ENCODE results near the gene SCN4A. TPM values are rescaled to one million over a fixed set of nuclear protein-coding genes. Genes with fewer than 3 reads are reported as not detected.

SCN4A gene
- total RNA-seq, 2 experiments from 2014 or later, result 0.33 to 0.75 TPM

GRCh38 chr17:64001091-64001579, 28.4 kb upstream of the SCN4A start:
- peaks cover 6% of the 10 kb centered on the region for H3K36me3 Mint-ChIP-seq
- H3K9me3 Mint-ChIP-seq, result no peaks in the 10 kb centered on the region
- DNase-seq, result no peak
- H3K27ac Mint-ChIP-seq, result no peak overlapping the region
- ChIA-PET CTCF (interaction anchor here (0.8 kb wide), 1 partner anchor 24 kb away, joined by 3 read pairs; no protein-coding TSS in a partner anchor), POLR2A (no interaction called here)
- intact Hi-C loops (cut with micrococcal nuclease), result no loop called here
- peaks cover 23% of the 10 kb centered on the region for H3K4me1 Mint-ChIP-seq (ENCODE audit: low read depth)
- no peak overlapping the region for H3K4me3 Mint-ChIP-seq
- peaks cover 3% of the 10 kb centered on the region for H3K27me3 Mint-ChIP-seq

- no peak overlapping the region for H3K27ac Mint-ChIP-seq
- ChIA-PET POLR2A (interaction anchor here (0.8 to 1.7 kb wide), 3 partner anchors 25 to 131 kb away, joined by 3 read pairs; no protein-coding TSS in a partner anchor), CTCF (interaction anchor here (0.7 to 2.4 kb wide), 5 partner anchors 18 to 134 kb away, joined by 3 to 9 read pairs (median 4); no protein-coding TSS in a partner anchor)
- peaks cover 21% of the 10 kb centered on the region for H3K4me1 Mint-ChIP-seq (ENCODE audit: low read depth)
- no peak for DNase-seq
- peaks cover 3% of the 10 kb centered on the region for H3K27me3 Mint-ChIP-seq
- no peaks in the 10 kb centered on the region for H3K9me3 Mint-ChIP-seq
- H3K36me3 Mint-ChIP-seq, result peaks cover 5% of the 10 kb centered on the region
- intact Hi-C loops (cut with micrococcal nuclease), result no loop called here
- H3K4me3 Mint-ChIP-seq, result peak overlapping the region; percentile 88
Observed at GRCh38 chr17:63999680-64000531, 27.2 kb upstream of the SCN4A start.

- H3K27me3 Mint-ChIP-seq, result peaks cover 3% of the 10 kb centered on the region
- H3K4me1 Mint-ChIP-seq (ENCODE audit: low read depth), result peaks cover 23% of the 10 kb centered on the region
- intact Hi-C loops (cut with micrococcal nuclease), result loop anchor here (1.0 kb wide), 1 partner anchor 26 kb away; no protein-coding TSS in a partner anchor
- ChIA-PET CTCF (interaction anchor here (1.0 to 2.4 kb wide), 6 partner anchors 27 to 135 kb away, joined by 3 to 9 read pairs (median 4); no protein-coding TSS in a partner anchor), POLR2A (interaction anchor here (1.0 to 1.7 kb wide), 3 partner anchors 19 to 68 kb away, joined by 3 read pairs; no protein-coding TSS in a partner anchor)
- no peaks in the 10 kb centered on the region for H3K9me3 Mint-ChIP-seq
- no peak overlapping the region for H3K27ac Mint-ChIP-seq
- H3K36me3 Mint-ChIP-seq, result no peaks in the 10 kb centered on the region
- peak overlapping the region; percentile 88 for H3K4me3 Mint-ChIP-seq
- peak; percentile 56 for DNase-seq
Observed at GRCh38 chr17:63998721-63999679, 26.3 kb upstream of the SCN4A start.

DNA sequence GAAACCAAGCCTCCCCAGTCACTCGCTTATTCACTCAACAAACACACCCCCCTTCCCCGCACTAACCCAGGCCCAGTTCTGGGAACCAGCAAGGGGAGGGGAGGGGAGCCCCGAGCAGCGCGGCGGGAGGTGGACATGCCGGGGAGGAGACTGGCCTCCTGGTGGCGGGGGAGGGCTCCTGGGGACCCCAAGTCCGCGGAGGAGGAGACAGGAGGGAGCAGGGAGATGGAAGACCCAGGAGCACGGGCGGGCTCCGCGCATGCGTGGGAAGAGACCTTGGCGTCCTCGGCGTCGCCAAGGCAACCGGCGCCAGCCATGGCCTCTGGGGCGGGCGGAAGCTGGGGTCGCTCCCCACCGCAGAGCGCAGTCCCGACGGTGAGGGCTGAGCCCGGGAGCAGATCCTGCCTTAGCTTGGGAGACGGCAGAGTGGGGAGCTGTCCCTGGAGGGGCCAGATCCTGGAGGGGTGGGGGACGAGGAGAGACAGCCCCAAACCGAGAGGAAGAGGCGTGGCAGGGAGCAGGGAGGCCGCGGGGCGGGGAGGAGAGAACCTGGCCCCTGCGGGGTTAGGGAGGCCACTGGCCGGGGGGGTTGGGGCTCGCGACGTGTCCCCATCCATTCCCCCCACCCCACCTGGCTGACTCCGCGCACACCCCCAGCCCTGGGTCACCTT, 25.5 kb upstream of the SCN4A start, which contains the start of gene PRR29:
TSS of gene PRR29 (plus strand) at position 302 of the 671 bp plus-strand sequence. CDS start at position 316, 14 bp downstream.
- CTCF ChIA-PET, result interaction anchor here (1.4 to 2.4 kb wide), 3 partner anchors 28 to 135 kb away, joined by 3 to 9 read pairs (median 3); no protein-coding TSS in a partner anchor
- intact Hi-C loops (cut with micrococcal nuclease), result loop anchor here (1.0 kb wide), 1 partner anchor 27 kb away; no protein-coding TSS in a partner anchor
- peaks cover 29% of the 10 kb centered on the region for H3K4me1 Mint-ChIP-seq (ENCODE audit: low read depth)
- H3K9me3 Mint-ChIP-seq, result no peaks in the 10 kb centered on the region
- POLR2A ChIA-PET, result interaction anchor here (1.0 to 1.7 kb wide), 3 partner anchors 20 to 67 kb away, joined by 3 read pairs; no protein-coding TSS in a partner anchor
- peak within 1 kb of the TSS; percentile 28 for H3K27ac Mint-ChIP-seq
- peaks cover 3% of the 10 kb centered on the region for H3K27me3 Mint-ChIP-seq
- H3K36me3 Mint-ChIP-seq, result no peaks in the 10 kb centered on the region
- peak; percentile 81 for DNase-seq
- H3K4me3 Mint-ChIP-seq, result peak within 1 kb of the TSS; percentile 88

DNA sequence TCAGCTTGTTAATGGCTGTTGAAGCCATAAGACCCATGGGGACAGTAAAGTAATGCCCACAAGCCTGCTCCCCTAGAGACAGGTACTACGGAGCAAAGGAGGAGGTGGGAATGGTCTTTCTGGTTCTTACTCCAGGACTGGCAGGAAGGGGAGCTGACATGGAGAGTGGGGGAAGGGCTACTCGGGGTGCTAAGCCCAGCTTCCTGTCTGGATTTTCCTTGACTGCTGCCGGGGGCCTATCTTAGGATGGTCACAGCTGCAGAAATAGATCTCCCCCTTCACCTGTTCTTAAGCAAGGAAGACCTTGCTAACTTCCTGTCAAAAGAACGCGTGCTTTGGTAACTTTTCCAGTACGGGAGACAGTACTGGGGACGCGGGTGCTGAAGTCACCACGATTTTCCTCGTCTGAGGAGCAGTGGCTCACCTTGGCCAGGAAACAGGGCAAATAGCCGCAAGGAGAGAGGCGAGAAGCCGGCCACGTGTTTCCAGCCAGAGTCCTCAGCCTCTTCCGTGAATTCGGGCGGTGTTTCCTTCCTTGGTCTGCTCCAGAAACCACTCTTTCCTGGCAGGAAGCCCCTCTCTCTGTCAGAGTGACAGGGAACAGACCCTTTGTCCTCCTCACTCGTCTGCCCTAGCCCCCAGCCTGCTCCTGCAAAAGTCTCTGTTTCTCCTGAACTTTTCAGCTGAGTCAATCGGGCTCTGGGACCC, 24.8 kb upstream of the SCN4A start:
- intact Hi-C loops (cut with micrococcal nuclease), result loop anchor here (1.0 kb wide), 1 partner anchor 28 kb away; no protein-coding TSS in a partner anchor
- DNase-seq, result no peak
- Mint-ChIP-seq H3K4me3 (peak overlapping the region; percentile 88), H3K9me3 (no peaks in the 10 kb centered on the region), H3K27me3 (peaks cover 3% of the 10 kb centered on the region), H3K4me1 (ENCODE audit: low read depth) (peaks cover 33% of the 10 kb centered on the region), H3K36me3 (no peaks in the 10 kb centered on the region), H3K27ac (no peak overlapping the region)
- ChIA-PET POLR2A (interaction anchor here (1.1 kb wide), 1 partner anchor 67 kb away, joined by 3 read pairs; no protein-coding TSS in a partner anchor), CTCF (interaction anchor here (1.1 to 2.4 kb wide), 5 partner anchors 29 to 136 kb away, joined by 3 to 9 read pairs (median 3); no protein-coding TSS in a partner anchor)

GRCh38 chr17:63996430-63997182, 23.9 kb upstream of the SCN4A start:
- intact Hi-C loops (cut with micrococcal nuclease), result no loop called here
- Mint-ChIP-seq H3K4me3 (no peak overlapping the region), H3K27me3 (peaks cover 3% of the 10 kb centered on the region), H3K9me3 (no peaks in the 10 kb centered on the region), H3K4me1 (ENCODE audit: low read depth) (peaks cover 33% of the 10 kb centered on the region), H3K36me3 (no peaks in the 10 kb centered on the region), H3K27ac (no peak overlapping the region)
- no peak for DNase-seq
- CTCF ChIA-PET, result interaction anchor here (0.9 to 1.7 kb wide), 3 partner anchors 9 to 137 kb away, joined by 3 to 5 read pairs (median 3); no protein-coding TSS in a partner anchor
- POLR2A ChIA-PET, result no interaction called here

- Mint-ChIP-seq H3K4me3 (no peak overlapping the region), H3K27me3 (peaks cover 3% of the 10 kb centered on the region), H3K36me3 (no peaks in the 10 kb centered on the region), H3K27ac (no peak overlapping the region), H3K4me1 (ENCODE audit: low read depth) (peaks cover 38% of the 10 kb centered on the region), H3K9me3 (no peaks in the 10 kb centered on the region)
- ChIA-PET CTCF (interaction anchor here (0.5 to 1.7 kb wide), 2 partner anchors 108 to 138 kb away, joined by 3 read pairs; no protein-coding TSS in a partner anchor), POLR2A (interaction anchor here (0.6 kb wide), 1 partner anchor 14 kb away, joined by 4 read pairs; no protein-coding TSS in a partner anchor)
- DNase-seq, result no peak
- intact Hi-C loops (cut with micrococcal nuclease), result no loop called here
Observed at GRCh38 chr17:63995626-63996025, 22.9 kb upstream of the SCN4A start.

GRCh38 chr17:63993368-63993985, 20.8 kb upstream of the SCN4A start:
- Mint-ChIP-seq H3K4me1 (ENCODE audit: low read depth) (peaks cover 30% of the 10 kb centered on the region), H3K9me3 (no peaks in the 10 kb centered on the region), H3K36me3 (no peaks in the 10 kb centered on the region), H3K4me3 (no peak overlapping the region), H3K27ac (no peak overlapping the region), H3K27me3 (no peaks in the 10 kb centered on the region)
- DNase-seq, result peak; percentile 33
- CTCF ChIA-PET, result interaction anchor here (0.6 to 2.7 kb wide), 12 partner anchors 8 to 140 kb away, joined by 3 to 12 read pairs (median 6); partner anchors contain the start of gene GH1
- intact Hi-C loops (cut with micrococcal nuclease), result loop anchor here (5.0 kb wide), 1 partner anchor 41 kb away; no protein-coding TSS in a partner anchor
- POLR2A ChIA-PET, result interaction anchor here (1.2 kb wide), 2 partner anchors 27 to 152 kb away, joined by 3 read pairs; partner anchors contain the start of gene ICAM2

- Mint-ChIP-seq H3K4me1 (ENCODE audit: low read depth) (peaks cover 27% of the 10 kb centered on the region), H3K4me3 (no peak overlapping the region), H3K27ac (no peak overlapping the region), H3K9me3 (no peaks in the 10 kb centered on the region), H3K27me3 (no peaks in the 10 kb centered on the region), H3K36me3 (no peaks in the 10 kb centered on the region)
- POLR2A ChIA-PET, result no interaction called here
- intact Hi-C loops (cut with micrococcal nuclease), result loop anchor here (5.0 kb wide), 1 partner anchor 39 kb away; no protein-coding TSS in a partner anchor
- CTCF ChIA-PET, result interaction anchor here (0.7 to 3.1 kb wide), 7 partner anchors 16 to 158 kb away, joined by 3 to 48 read pairs (median 9); partner anchors contain the start of gene GH1
- no peak for DNase-seq
Observed at GRCh38 chr17:63991611-63992010, 18.9 kb upstream of the SCN4A start.

Data from activated CD4-positive, alpha-beta memory T cell treated with anti-CD3 and anti-CD28 coated beads for 36 hours (primary cell).